Measurements from ENCODE around the gene CCL2.

DNA sequence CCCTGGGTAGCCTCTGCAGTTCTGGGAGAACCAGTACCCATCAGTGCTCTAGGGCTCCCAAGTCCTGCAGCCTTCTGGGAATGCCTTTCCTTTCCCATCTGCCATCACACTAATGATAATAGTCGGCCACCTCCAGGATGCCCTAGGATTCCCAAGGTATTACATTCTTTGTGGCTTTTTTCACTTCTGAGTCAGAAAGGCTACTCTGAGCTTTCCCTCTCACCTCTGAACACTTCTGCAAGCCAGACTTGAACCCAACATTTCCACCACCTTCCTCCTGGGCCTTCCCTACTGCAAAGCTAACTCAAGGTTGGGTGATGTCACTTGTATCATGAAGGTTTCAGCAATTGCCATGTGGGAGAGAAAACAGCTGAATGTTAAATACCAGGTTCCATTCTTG is 49.7 kb upstream of the CCL2 start:
- no peak for TF ChIP-seq POLR2A (IDR thresholded peaks at IDR 0.05)
- TF ChIP-seq, protein P1, sequence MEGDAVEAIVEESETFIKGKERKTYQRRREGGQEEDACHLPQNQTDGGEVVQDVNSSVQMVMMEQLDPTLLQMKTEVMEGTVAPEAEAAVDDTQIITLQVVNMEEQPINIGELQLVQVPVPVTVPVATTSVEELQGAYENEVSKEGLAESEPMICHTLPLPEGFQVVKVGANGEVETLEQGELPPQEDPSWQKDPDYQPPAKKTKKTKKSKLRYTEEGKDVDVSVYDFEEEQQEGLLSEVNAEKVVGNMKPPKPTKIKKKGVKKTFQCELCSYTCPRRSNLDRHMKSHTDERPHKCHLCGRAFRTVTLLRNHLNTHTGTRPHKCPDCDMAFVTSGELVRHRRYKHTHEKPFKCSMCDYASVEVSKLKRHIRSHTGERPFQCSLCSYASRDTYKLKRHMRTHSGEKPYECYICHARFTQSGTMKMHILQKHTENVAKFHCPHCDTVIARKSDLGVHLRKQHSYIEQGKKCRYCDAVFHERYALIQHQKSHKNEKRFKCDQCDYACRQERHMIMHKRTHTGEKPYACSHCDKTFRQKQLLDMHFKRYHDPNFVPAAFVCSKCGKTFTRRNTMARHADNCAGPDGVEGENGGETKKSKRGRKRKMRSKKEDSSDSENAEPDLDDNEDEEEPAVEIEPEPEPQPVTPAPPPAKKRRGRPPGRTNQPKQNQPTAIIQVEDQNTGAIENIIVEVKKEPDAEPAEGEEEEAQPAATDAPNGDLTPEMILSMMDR (IDR thresholded peaks at IDR 0.05): no peak

All from vagina (tissue), 2 donors.